ENCODE measurements around the gene EIF2AK3. TPM values are rescaled to one million over a fixed set of nuclear protein-coding genes. Genes with fewer than 3 reads are reported as not detected.

Gene EIF2AK3
- total and polyA plus RNA-seq, 2 of the 4 experiments (the other 2 are of a cell fraction), result 7.9 to 22.8 TPM

- in situ Hi-C loops (cut with MboI; ENCODE audit: low sequenced_read_pairs), result no loop called here
- Histone ChIP-seq H2AFZ (replicated peaks; ENCODE audit: low read length, poor library complexity) (no peak overlapping the region), H4K8ac (ENCODE audit: low read depth in 2 of 2, low read length in 2 of 2) (no peak overlapping the region), H3K9me1 (ENCODE audit: insufficient read depth, low read length) (no peaks in the 10 kb centered on the region), H4K5ac (ENCODE audit: low read depth, low read length) (no peak overlapping the region), H4K91ac (ENCODE audit: insufficient read depth, low read depth, low read length) (no peak overlapping the region), H3K36me3 (ENCODE audit: control insufficient read depth, insufficient read depth, low read length) (peaks cover 16% of the 10 kb centered on the region), H3K14ac (replicated peaks; ENCODE audit: low read depth, low read length) (no peak overlapping the region), H2AK5ac (ENCODE audit: low read depth, low read length) (no peak overlapping the region), H2BK5ac (ENCODE audit: low read depth, low read length, poor library complexity, severe bottlenecking) (no peak overlapping the region), H4K20me1 (ENCODE audit: insufficient read depth, low read length) (no peaks in the 10 kb centered on the region), H3K79me1 (ENCODE audit: low read depth in 1 of 2, low read length in 2 of 2) (peaks cover 0 to 5% of the 10 kb centered on the region in 2 experiments; a peak in 2 of 4 replicates), H3K9ac (ENCODE audit: low read depth, low read length) (no peak overlapping the region), H2BK120ac (ENCODE audit: low read depth, low read length) (no peak overlapping the region), H3K27ac (ENCODE audit: insufficient read depth, low read length) (no peak overlapping the region), H2AK9ac (replicated peaks; ENCODE audit: low read depth, low read length, poor library complexity) (no peak overlapping the region), H3K4me1 (ENCODE audit: control insufficient read depth, insufficient read depth, low read length) (no peaks in the 10 kb centered on the region; the same call in 1 of the 2 replicates), H3K27me3 (ENCODE audit: control insufficient read depth, insufficient read depth, low read length) (no peaks in the 10 kb centered on the region), H3K18ac (ENCODE audit: low read depth, low read length) (no peak overlapping the region), H3K4me2 (ENCODE audit: low read depth, low read length) (no peak overlapping the region), H2BK15ac (ENCODE audit: low read depth, low read length) (no peak overlapping the region), H3K4me3 (ENCODE audit: insufficient read depth, low read depth, low read length) (no peak overlapping the region), H3K4ac (ENCODE audit: low read depth, low read length) (no peak overlapping the region), H3K9me3 (ENCODE audit: control insufficient read depth, insufficient read depth, low read length) (no peaks in the 10 kb centered on the region), H2BK20ac (ENCODE audit: low read depth, low read length) (no peak overlapping the region), H3K56ac (ENCODE audit: extremely low read depth, insufficient read depth, low read length) (no peak overlapping the region), H3K23ac (ENCODE audit: low read depth, low read length) (no peak overlapping the region)
- WGBS, 2 experiments (ENCODE audit: extremely low coverage in 2 of 2, insufficient read length in 1 of 2), result no CpG with 5 or more reads among the region's 3 CpGs
- no peak for ATAC-seq (ENCODE audit: low read depth)
- TF ChIP-seq NFE2L2 (IDR thresholded peaks at IDR 0.05; ENCODE audit: low read depth, low read length), result no peak
- TF ChIP-seq RCOR1 (IDR thresholded peaks at IDR 0.05; ENCODE audit: insufficient replicate concordance, low read length), result no peak
- TF ChIP-seq CEBPB (IDR thresholded peaks at IDR 0.05; ENCODE audit: low read depth, low read length), result no peak
- TF ChIP-seq FOS (IDR thresholded peaks at IDR 0.05; ENCODE audit: low read depth, low read length), result no peak
- no peak for TF ChIP-seq CHD1 (IDR thresholded peaks at IDR 0.05; ENCODE audit: low read depth, low read length)
- TF ChIP-seq MAFK (IDR thresholded peaks at IDR 0.05; ENCODE audit: low read depth, low read length), result no peak
- no peak for TF ChIP-seq RFX5 (IDR thresholded peaks at IDR 0.05; ENCODE audit: low read depth, low read length)
- TF ChIP-seq ELK1 (IDR thresholded peaks at IDR 0.05; ENCODE audit: borderline replicate concordance, low read depth, low read length), result no peak
- no peak for TF ChIP-seq CTCF (conservative IDR thresholded peaks at IDR 0.05; ENCODE audit: low read depth, low read length)
- TF ChIP-seq RAD21 (IDR thresholded peaks at IDR 0.05; ENCODE audit: low read length), result no peak
- no peak for TF ChIP-seq MAZ (IDR thresholded peaks at IDR 0.05; ENCODE audit: borderline replicate concordance, low read depth, low read length)
- TF ChIP-seq USF2 (IDR thresholded peaks at IDR 0.05; ENCODE audit: low read depth, low read length), result no peak
- TF ChIP-seq MXI1 (IDR thresholded peaks at IDR 0.05; ENCODE audit: borderline replicate concordance, low read depth, low read length), result no peak
- TF ChIP-seq POLR2A (IDR thresholded peaks at IDR 0.05; ENCODE audit: low read depth, low read length), result no peak
- no peak for TF ChIP-seq BHLHE40 (IDR thresholded peaks at IDR 0.05; ENCODE audit: low read depth, low read length)
- no peak for TF ChIP-seq SMC3 (IDR thresholded peaks at IDR 0.05; ENCODE audit: low read depth, low read length)
- DNase-seq, result no peak
- POLR2A ChIA-PET (ENCODE audit: unreplicated experiment), result no interaction called here
- intact Hi-C loops (cut with micrococcal nuclease), result loop anchor here (10.0 kb wide), 1 partner anchor 64 kb away; the partner anchor contains the start of gene EIF2AK3
- CTCF ChIA-PET, result interaction anchor here (1.2 kb wide), 1 partner anchor 9 kb away, joined by 5 read pairs; no protein-coding TSS in a partner anchor
- dilution Hi-C loops (cut with HindIII; ENCODE audit: low sequenced_read_pairs, unreplicated experiment), result no loop called here
- BruUV-seq (replicated peaks), result no TSS peak
These were observed 66.5 kb downstream of the EIF2AK3 start for GRCh38 chr2:88560619-88561307.
